Measurements from ENCODE around the gene ETV6.
A peak's percentile ranks its signal among the peaks of the same experiment; 100 is the strongest.

The ETV6 gene

GRCh38 chr12:11746024-11746771, 96.7 kb downstream of the ETV6 start:
- peak in 1 of 2 donors; percentile 64 for DNase-seq

GRCh38 chr12:11746940-11747716, 97.7 kb downstream of the ETV6 start:
- DNase-seq: no peak

GRCh38 chr12:11747969-11748368, 98.5 kb downstream of the ETV6 start:
- DNase-seq: no peak

- no peak for DNase-seq
Observed at GRCh38 chr12:11748903-11749302, 99.4 kb downstream of the ETV6 start.

- peak in 1 of 2 donors; percentile 57 for DNase-seq
Observed at GRCh38 chr12:11749943-11750690, 100.6 kb downstream of the ETV6 start.

- no peak for DNase-seq
Observed at GRCh38 chr12:11752403-11753149, 103.1 kb downstream of the ETV6 start.

GRCh38 chr12:11753150-11753499, 103.7 kb downstream of the ETV6 start:
- no peak for DNase-seq

GRCh38 chr12:11753826-11754225, 104.4 kb downstream of the ETV6 start:
- DNase-seq: no peak

GRCh38 chr12:11754256-11754655, 104.8 kb downstream of the ETV6 start:
- DNase-seq: no peak

GRCh38 chr12:11755302-11755930, 105.9 kb downstream of the ETV6 start:
- no peak for DNase-seq

GRCh38 chr12:11756022-11756421, 106.5 kb downstream of the ETV6 start:
- DNase-seq: no peak

GRCh38 chr12:11756523-11756922, 107.0 kb downstream of the ETV6 start:
- no peak for DNase-seq

GRCh38 chr12:11757095-11757494, 107.6 kb downstream of the ETV6 start:
- no peak for DNase-seq

GRCh38 chr12:11757531-11757930, 108.1 kb downstream of the ETV6 start:
- DNase-seq: no peak

- no peak for DNase-seq
Observed at GRCh38 chr12:11758087-11758486, 108.6 kb downstream of the ETV6 start.

- DNase-seq: peak; percentile 35 to 67
Observed at GRCh38 chr12:11758510-11759493, 109.3 kb downstream of the ETV6 start.

- DNase-seq: no peak
Observed at GRCh38 chr12:11759494-11759878, 110.0 kb downstream of the ETV6 start.

GRCh38 chr12:11759899-11760298, 110.4 kb downstream of the ETV6 start:
- peak in 1 of 2 donors; percentile 3 for DNase-seq

- DNase-seq: peak in 1 of 2 donors; percentile 14
Observed at GRCh38 chr12:11761869-11762567, 112.5 kb downstream of the ETV6 start.

GRCh38 chr12:11762723-11763326, 113.4 kb downstream of the ETV6 start:
- DNase-seq: peak in 1 of 2 donors; percentile 3

All from CD4-positive, alpha-beta T cell treated with Interleukin-1 beta for 1 hour (primary cell).